HG02943 (cell line): ENCODE data around the gene RBBP8.
A peak's percentile ranks its signal among the peaks of the same experiment; 100 is the strongest.

Experiments
- ATAC-seq: cut with Tn5 transposase; IDR thresholded peaks from one replicate; pipeline ENCODE4 v1.9.1; 2021; ENCODE audit warnings: mild to moderate bottlenecking, low read depth, moderate library complexity; ENCODE audit not compliant: unreplicated experiment

RBBP8 gene

DNA sequence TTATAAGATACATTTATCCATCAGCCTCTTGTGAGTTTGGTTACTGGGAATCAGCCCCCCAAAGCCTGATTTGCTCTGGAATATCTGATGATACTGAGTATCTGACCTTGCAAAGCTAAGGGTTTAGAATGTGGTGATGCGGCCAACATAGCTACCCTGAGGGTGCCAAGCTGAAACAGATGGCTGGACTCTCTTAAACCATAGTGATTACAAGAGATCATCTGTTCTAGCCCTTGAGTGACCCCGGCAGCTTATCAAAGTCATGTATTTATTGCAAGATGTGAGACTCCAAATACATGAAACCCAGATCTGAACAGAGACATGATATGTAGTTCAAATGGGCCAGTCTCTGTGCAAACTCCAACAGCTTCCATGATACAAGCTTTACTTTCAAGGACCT is 124.0 kb downstream of the RBBP8 start:
- ATAC-seq = no peak

DNA sequence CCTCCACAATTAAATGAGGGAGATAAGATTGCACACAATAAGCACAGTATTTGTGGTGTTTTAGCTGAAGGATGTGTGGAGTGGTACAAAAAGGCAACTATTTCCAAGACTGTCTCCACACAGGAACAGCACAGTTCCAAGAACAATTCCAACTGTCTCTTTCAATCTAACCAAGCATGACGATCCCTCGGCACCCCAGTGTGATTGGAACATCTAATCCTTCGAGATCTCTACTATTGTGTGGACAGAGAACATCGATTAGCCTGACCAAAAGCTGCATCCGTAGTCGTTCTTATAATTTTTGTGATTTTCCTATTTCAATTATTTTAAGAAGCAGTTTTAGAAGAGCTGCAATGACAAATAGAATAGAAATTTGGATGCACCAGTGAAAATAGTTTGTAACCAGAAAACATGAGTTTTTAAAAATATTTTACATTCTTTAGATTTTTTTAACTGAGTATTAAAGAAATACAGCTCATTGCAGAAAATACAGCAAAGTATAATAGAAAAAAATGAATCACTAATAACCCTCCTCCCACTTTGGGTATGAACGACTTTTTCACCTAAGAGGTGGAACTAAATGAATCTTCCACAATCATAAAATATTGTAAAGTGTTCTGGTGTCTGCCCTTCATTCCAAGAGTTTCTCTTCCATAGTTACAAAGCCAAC is 125.8 kb downstream of the RBBP8 start:
- ATAC-seq = no peak

DNA sequence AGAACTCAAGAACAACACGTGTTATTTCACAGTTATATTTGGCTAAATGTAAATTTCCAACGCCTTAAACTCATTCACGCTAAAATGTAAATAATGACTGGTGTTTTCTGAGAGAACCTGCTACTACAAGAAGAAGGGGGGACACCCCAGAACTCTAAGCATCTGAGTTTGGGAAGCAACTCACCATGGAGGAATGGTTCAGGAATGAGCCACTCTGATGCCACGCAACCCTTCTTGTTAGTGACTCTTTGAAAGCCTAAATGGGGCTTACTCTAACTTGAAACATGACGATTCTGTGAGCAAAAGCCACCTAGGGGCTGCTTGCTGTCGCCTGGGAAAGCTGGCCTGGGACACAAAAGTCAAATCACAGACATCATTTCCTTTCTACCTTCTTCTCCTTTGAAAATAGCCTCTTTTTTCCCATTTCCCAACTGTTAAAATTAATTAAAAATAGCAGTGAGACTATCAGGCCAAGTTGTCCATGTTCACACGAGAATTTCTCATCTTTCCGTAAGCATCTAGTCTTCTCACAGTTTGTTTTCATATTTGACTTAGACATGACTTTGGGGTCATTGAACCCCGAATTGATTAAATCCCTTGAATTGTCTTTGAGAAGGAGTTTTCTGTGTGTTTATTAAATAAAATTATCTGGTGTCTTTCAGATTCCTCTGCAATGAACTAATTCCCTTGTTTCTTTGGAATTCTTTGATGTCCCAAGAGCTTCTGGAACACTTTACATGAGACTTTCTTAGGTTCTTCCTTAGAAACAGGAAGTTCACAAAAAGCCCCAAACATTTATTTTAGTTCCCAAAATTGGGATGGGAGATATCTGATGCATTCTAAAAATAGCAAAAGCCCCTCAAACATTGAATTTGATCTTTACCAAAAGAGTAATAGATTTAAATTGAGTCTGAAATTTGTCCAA is 126.7 kb downstream of the RBBP8 start:
- no peak for ATAC-seq

DNA sequence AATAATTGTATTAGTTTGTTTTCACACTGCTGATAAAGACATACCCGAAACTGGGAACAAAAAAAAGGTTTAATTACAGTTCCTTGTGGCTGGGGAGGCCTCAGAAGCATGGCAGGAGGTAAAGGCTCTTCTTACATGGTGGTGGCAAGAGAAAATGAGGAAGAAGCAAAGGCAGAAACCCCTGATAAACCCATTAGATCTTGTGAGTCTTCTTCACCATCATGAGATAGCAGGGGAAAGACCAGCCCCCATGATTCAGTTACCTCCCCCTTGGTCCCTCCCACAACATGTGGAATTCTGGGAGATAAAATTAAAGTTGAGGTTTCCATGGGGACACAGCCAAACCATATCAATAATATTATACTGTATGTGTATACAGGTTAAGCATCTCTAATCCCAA is 128.9 kb downstream of the RBBP8 start:
- ATAC-seq = no peak

DNA sequence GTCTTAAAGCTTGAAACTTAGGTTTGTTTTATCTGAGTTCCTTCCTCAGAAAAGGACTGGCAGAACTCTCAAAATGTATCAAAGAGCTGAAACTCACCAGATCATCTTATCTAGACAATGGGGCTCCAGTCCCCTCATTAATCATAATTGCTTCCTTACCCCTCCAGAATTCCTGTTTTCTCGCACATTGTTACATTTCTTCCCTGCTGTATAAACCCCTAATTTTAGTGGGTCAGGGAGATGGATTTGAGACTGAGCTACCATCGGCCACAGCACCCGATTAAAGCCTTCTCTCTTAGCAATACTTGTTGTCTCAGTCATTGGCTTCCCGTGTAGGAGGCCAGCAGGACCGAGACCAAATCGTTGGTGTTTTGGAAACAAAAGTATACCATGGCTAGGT is 130.4 kb downstream of the RBBP8 start:
- ATAC-seq = no peak

DNA sequence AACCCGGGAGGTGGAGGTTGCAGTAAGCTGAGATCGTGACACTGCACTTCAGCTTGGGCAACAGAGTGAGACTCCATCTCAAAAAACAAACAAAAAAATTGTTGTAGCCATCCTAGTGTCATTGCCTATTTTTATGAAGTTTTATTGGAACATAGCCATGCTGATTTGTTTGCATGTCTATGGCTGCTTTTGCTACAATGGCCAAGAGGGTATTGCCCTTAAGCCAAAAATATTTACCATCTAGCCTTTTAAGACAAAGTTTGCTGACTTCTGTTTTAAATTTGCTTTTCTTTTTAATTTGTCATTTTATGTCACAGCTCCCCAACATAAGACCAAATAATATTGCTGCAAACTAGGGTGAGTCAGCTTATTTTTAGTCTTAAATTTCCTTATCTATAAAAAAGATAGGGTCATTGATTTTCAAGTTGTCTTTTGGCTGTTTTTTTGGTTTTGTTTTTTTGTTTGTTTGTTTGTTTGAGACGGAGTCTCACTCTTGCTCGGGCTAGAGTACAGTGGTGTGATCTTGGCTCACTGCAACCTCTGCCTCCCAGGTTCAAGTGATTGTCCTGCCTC is 132.2 kb downstream of the RBBP8 start:
- no peak for ATAC-seq

DNA sequence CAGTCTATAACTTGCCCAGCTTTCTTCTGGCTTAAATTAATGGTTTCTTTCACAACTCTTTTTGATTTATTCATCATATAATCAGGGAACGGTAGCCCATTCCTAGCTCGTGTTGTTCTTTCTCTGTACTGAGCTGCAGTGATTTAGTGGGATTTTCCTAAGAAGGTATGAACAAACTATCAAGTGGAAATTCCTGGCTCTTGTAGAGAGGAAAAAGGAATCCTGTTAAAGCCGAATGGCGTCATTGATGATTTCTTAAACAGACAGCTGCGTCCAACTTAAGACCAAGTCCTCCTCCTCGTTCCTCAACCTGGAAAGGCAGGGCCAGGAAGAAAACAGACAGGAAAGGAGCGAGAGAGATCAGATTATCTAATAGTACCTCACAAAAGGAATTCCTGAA is 132.9 kb downstream of the RBBP8 start:
- no peak for ATAC-seq

DNA sequence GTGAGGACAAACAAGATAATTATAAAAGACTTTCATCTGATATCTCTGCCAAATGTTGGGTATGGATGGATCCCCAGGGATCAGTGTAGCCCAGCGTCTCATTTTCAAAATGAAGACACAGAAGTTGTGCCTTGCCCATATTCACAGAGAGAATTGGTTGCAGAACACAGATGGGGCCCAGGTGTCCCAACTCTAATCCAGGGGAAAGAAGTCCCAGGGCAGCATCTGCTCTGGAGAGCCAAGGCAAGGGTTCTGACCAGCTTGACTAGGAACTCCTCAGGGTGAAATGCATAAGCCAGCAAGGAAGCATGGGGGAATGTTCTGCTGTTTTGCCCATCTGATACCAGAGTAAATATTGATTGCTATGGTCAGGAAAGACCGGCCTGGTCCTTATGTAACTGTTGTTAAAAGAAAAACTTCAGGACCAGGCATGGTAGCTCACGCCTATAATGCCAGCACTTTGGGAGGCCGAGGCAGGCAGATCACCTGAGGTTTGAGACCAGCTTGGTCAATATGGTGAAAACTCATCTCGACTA is 133.4 kb downstream of the RBBP8 start:
- ATAC-seq = no peak

DNA sequence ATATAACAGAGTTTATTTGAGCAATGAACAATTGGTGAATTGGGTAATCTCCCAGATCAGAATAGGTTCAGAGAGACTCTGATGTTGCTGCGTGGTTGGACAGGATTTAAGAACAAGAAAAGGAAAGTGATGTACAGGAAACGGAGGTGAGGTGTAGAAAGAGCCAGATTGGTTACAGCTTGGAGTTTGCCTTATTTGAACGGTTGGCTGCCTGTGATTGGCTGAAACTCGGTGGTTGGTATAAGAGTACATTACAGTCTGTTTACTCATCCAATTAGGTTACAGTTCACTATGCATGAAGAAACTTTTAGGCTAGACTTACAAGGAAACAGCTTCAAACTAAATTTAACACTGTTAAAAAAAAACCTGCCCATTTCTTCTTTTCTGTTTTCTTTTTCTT is 134.1 kb downstream of the RBBP8 start:
- ATAC-seq = no peak

DNA sequence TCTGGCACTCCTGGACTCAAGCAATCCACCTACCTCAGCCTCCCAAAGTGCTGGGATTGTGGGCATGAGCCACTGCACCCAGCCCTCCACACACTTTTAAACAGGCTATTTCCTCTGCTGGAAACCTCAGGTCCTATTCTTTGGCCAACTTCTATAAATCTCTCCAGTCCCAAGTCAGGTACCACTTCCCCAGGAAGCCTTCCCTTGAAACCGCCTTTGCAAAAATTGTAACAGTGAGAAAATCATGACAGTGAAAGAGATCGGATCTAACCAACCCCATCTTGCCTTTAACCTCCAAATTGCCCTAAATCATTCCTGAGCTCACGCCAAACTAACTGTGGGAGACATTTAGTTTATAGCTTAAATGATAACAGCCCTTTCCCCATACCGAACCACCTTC is 134.9 kb downstream of the RBBP8 start:
- ATAC-seq = no peak

DNA sequence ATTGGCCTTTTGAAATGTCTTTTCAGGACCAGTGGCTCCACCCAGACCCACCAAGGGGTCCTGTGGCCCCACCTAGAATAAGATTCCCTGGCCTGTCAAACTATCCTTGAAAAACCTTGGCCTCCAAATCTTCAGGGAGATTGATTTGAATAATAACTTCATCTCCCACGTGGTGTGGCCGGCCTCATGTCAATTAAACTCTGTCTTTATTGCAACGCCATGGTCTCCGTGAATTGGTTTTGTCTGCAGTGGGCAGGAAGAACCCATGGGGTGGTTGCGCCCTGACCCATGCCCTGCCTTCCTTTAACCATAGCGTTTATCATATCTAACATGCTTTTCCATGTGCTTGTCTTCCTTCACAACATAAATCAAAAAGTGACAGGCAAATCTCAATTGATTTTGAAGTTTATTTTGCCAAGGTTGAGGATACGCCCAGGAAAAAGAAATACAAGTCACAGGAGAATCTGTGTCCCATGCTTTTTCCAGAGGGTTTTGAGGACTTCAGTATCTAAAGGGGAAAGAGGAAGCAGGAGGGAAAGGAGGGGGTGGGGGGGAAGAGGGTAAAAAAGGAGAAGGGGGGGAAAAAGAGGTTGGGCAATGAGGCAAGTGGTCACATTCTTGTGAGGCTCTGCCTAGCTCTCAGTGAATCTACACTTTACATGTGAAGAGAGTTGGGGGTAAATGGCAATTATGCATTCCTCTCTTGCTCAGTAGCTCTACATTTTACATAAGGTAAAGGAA is 135.6 kb downstream of the RBBP8 start:
- no peak for ATAC-seq

DNA sequence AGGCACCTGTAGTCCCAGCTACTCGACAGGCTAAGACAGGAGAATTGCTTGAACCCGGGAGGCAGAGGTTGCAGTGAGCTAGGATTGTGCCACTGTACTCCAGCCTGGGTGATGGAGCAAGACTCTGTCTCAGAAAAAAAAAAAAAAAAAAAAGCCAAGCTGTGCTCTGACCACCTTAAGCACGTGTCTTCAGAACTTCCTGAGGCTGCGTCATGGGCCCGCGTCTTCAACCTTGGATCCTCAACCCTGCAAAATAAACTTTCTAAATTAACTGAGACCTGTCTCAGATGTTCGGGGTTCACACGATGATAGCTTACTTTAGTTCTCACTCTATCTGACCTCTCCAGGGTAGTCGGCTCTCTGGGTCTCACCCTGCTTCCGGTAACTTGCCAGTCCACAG is 136.4 kb downstream of the RBBP8 start:
- ATAC-seq = no peak

DNA sequence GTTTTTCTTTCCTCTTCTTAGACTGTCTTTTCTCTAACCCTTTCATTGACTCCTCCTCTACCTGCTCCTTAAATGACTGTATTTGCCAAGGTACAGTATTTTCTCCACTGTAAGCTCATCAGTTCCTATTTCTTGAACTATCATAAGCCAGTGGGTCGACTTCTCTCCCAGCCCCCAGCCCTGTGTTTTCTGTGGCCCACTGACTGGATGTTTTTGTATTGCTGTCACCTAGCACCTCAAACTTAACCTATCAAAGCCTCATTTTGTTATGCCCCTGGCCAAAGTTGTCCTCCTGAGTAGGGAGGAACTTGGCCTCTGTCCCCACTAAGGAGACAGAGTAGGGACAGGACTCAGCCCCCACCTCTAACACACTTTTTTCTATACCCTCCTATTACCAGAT is 136.8 kb downstream of the RBBP8 start:
- no peak for ATAC-seq

DNA sequence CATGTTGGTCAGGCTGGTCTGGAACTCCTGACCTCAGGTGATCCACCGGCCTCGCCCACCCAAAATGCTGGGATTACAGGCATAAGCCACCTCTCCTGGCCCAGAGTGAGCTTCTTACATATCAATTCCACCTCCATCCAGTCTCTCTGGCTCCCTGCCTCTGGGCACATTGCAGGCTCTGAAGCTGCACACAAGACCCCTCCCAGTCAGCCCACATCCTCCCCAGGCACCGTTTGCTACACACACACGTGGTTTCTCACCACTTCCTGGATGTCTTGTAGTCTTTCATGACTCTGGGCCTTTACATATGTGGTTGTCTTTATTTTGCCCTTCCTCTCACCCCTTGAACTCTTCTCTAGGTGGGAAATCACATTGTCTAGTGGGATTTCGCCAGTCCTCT is 138.2 kb downstream of the RBBP8 start:
- peak; percentile 97 for ATAC-seq

DNA sequence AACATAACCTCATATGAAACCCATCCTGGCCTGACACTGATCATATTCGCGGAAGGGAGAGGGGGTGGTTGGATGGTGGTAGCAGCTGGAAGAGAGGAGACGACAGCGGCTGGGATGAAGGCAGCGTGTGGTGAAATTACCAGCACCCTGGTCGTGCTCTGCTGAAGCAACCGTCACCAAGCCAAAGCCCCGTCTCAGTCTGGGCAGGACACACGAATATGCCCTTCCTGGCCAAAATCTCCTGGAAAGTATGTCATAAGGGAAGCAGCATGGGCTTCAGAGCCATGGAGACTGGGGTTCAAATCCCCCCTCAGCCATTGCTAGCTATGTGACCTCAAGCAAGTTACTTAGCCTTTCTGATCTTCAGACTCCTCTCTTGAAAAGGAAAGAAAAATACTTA is 139.0 kb downstream of the RBBP8 start:
- ATAC-seq = no peak

DNA sequence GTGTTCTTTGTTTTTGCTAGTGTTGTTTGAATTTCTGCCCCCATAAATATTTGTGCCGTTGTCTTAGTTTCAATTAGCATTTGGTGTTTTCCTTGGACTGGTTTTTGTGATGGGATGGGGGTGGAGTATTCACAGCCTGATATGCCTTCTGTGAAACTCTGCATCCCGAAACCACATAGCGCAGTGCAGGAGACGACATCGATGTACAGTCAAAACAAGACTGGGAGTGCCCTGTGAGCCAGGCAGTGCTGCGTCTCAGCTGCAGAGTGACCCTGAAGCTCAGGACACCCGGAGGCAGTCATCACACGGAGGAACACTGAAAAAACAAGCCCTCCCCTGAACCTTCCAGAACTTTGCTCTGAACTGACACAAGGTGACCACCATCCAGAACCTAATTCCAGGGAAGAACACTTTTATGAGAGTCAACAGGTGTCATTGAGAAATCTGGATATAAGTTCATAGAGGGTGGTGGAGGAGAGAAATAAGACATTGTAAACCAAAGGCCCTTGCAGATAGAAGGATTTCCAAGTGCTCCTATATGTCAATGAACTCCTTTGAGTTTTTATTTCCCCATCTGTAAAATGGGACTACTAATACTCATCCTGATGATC is 141.0 kb downstream of the RBBP8 start:
- no peak for ATAC-seq
